ENCODE results near the gene TAS1R3.

DNA sequence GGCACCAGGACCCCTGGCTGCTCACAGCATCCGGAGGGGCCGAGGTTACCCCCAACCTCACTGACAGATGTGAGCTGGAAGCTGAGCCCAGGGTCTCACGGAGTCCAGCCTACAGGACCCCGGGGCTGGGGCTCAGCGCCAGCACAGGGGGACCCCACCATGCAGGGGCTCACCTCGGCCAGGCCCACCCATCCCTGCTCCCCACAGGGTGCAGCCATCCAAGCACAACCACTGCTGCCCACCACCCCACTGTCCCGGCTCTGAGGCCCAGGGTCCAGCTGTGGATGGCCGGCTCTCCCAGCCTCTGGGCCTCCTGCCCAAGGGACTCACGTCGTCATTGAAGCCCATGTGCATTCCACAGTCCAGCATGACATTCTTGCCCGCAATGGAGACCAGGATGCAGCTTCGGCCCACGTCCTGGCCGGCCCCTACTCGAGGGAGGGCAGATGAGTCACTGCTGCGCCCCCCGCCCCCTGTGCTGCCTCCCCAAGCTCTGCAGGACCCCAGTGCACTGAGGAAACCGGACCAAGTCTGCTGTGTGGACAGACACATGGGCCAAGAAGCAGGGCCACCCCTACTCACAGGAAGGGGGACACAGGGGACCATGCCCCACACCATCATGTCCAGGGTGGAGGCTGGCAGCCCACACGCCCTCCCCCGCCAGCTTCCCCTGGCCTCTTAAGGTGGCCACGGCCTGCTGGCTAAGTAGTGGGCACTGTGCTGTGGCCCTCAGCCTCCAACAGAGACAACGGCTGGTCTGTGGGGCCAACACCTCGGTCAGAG, 10.2 kb upstream of the TAS1R3 start:
- TF ChIP-seq, protein P1, sequence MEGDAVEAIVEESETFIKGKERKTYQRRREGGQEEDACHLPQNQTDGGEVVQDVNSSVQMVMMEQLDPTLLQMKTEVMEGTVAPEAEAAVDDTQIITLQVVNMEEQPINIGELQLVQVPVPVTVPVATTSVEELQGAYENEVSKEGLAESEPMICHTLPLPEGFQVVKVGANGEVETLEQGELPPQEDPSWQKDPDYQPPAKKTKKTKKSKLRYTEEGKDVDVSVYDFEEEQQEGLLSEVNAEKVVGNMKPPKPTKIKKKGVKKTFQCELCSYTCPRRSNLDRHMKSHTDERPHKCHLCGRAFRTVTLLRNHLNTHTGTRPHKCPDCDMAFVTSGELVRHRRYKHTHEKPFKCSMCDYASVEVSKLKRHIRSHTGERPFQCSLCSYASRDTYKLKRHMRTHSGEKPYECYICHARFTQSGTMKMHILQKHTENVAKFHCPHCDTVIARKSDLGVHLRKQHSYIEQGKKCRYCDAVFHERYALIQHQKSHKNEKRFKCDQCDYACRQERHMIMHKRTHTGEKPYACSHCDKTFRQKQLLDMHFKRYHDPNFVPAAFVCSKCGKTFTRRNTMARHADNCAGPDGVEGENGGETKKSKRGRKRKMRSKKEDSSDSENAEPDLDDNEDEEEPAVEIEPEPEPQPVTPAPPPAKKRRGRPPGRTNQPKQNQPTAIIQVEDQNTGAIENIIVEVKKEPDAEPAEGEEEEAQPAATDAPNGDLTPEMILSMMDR (IDR thresholded peaks at IDR 0.05; ENCODE audit: low read depth, low read length, poor library complexity, severe bottlenecking): no peak
- no peak for TF ChIP-seq EZH2phosphoT487 (IDR thresholded peaks at IDR 0.05; ENCODE audit: borderline replicate concordance, low read length)

Measured in DOHH2 (cell line).